ENCODE measurements around the gene SMARCC1.
"Not testable (repeated sequence)": the region's sequence is repeated elsewhere in the genome, so short reads cannot be mapped to it uniquely, and the experiment has no call there.

Gene SMARCC1

GRCh38 chr3:47781685-47782445, at the start of gene SMARCC1:
TSS of gene SMARCC1 (minus strand) at chr3:47781893. CDS start at chr3:47781797, 96 bp downstream.
- DNase-seq, result peak; percentile 97 to 98

- not testable (repeated sequence) for DNase-seq
Observed at GRCh38 chr3:47829482-47829881, 47.8 kb upstream of the SMARCC1 start.

GRCh38 chr3:47825590-47825989, 43.9 kb upstream of the SMARCC1 start:
- no peak for DNase-seq

GRCh38 chr3:47824541-47825473, 43.1 kb upstream of the SMARCC1 start:
- DNase-seq, result peak; percentile 77 to 84

- DNase-seq, result no peak
Observed at GRCh38 chr3:47817609-47818008, 35.9 kb upstream of the SMARCC1 start.

GRCh38 chr3:47813551-47814177, 32.0 kb upstream of the SMARCC1 start:
- DNase-seq, result no peak

- no peak for DNase-seq
Observed at GRCh38 chr3:47804577-47804976, 22.9 kb upstream of the SMARCC1 start.

GRCh38 chr3:47803480-47804025, 21.9 kb upstream of the SMARCC1 start:
- no peak for DNase-seq

GRCh38 chr3:47802734-47803479, 21.2 kb upstream of the SMARCC1 start, which contains the start of gene DHX30:
TSS of gene DHX30 (plus strand) at chr3:47803138. CDS start at chr3:47810684, 7,546 bp downstream.
- DNase-seq, result peak; percentile 81 to 89

GRCh38 chr3:47799733-47800132, 18.0 kb upstream of the SMARCC1 start:
- DNase-seq, result no peak

- no peak for DNase-seq
Observed at GRCh38 chr3:47794544-47794943, 12.9 kb upstream of the SMARCC1 start.

- DNase-seq, result no peak
Observed at GRCh38 chr3:47792699-47793098, 11.0 kb upstream of the SMARCC1 start.

- DNase-seq, result no peak
Observed at GRCh38 chr3:47791193-47791855, 9.6 kb upstream of the SMARCC1 start.

GRCh38 chr3:47783673-47784072, 2.0 kb upstream of the SMARCC1 start:
- DNase-seq, result no peak

- no peak for DNase-seq
Observed at GRCh38 chr3:47782446-47783308, 984 bp upstream of the SMARCC1 start.

GRCh38 chr3:47780741-47781684, 680 bp downstream of the SMARCC1 start:
- peak; percentile 53 to 70 for DNase-seq

GRCh38 chr3:47778746-47779145, 2.9 kb downstream of the SMARCC1 start:
- DNase-seq, result no peak

GRCh38 chr3:47772788-47773187, 8.9 kb downstream of the SMARCC1 start:
- no peak for DNase-seq

- DNase-seq, result no peak
Observed at GRCh38 chr3:47772047-47772446, 9.6 kb downstream of the SMARCC1 start.
